Esophagus muscularis mucosa (tissue), 4 donors: ENCODE data around the gene MMP24OS. TPM values are rescaled to one million over a fixed set of nuclear protein-coding genes. Genes with fewer than 3 reads are reported as not detected.

Source experiments
- DNase-seq: peaks from one replicate; pipeline ENCODE4 v3.0.0-alpha.2; 2017; ENCODE audit errors: extremely low spot score
- H3K27ac ChIP-seq, 4 donors: fragments of 200-600 bp; sonication (generic); replicated peaks in 1 of 4; 1 replicate in 3 of 4; 2 replicates in 1 of 4; pipeline ENCODE4 v1.5.1; 2016 to 2019; ENCODE audit warnings: mild to moderate bottlenecking in 1 of 4
- H3K27me3 ChIP-seq, 4 donors: fragments of 200-600 bp; sonication (generic); one replicate each; pipeline versions ENCODE4 v1.5.1 to v1.6.0; 2016 to 2019
- H3K36me3 ChIP-seq, 4 donors: fragments of 200-600 bp; sonication (generic); one replicate each; pipeline ENCODE4 v1.5.1; 2016 to 2019
- H3K4me1 ChIP-seq, 4 donors: fragments of 200-600 bp; sonication (generic); one replicate each; pipeline ENCODE4 v1.5.1; 2016 to 2019
- H3K4me3 ChIP-seq, 4 donors: fragments of 200-600 bp; sonication (generic); 1 replicate in 2 of 4; 2 replicates in 2 of 4; pipeline ENCODE4 v1.5.1; 2016 to 2019; ENCODE audit warnings: mild to moderate bottlenecking in 4 of 4, moderate library complexity in 1 of 4
- H3K9me3 ChIP-seq, 4 donors: fragments of 200-600 bp; sonication (generic); 1 replicate in 3 of 4; 2 replicates in 1 of 4; pipeline ENCODE4 v1.5.1; 2016 to 2019
- EP300 ChIP-seq: sonication (generic); formaldehyde crosslinking; IDR thresholded peaks from one replicate; pipeline ENCODE4 v1.6.1; 2017; ENCODE audit warnings: antibody characterized with exemption
- POLR2A ChIP-seq: fragments of 450-650 bp; IDR thresholded peaks from one replicate; pipeline ENCODE4 v1.6.1; 2017; ENCODE audit warnings: antibody characterized with exemption, moderate library complexity, mild to moderate bottlenecking, low read depth
- POLR2AphosphoS5 ChIP-seq, 2 donors: sonication (generic); formaldehyde crosslinking; IDR thresholded peaks; one replicate each; pipeline ENCODE4 v1.6.1; 2017; ENCODE audit warnings: antibody characterized with exemption in 2 of 2
- WGBS: methylation state at CpG from one replicate; pipeline ENCODE4 v1.1.5; 2018; 5-methylcytosine and 5-hydroxymethylcytosine counted together
- intact Hi-C: fragments of 100-400 bp; cut with DNase I; formaldehyde crosslinking; loops from one replicate; pipeline ENCODE4 v1.15.1; 2023
- total RNA-seq, 4 donors: library from RNA; depleted of rRNA; stranded (reverse); fragments of >200 nt; gene quantifications; one replicate each; pipeline versions ENCODE4 v1.1.0 to v1.2.1, GENCODE V29; 2016
- TF ChIP-seq, protein P1 (sequence below), 3 experiments: fragments of 200-600 bp in 2 of 3; fragments of 450-650 bp in 1 of 3; sonication (generic) in 2 of 3; IDR thresholded peaks; one replicate each; pipeline ENCODE4 v1.5.1; 2017 to 2019; ENCODE audit warnings: antibody characterized with exemption in 3 of 3, mild to moderate bottlenecking in 2 of 3, moderate library complexity in 1 of 3

The MMP24OS gene
- total RNA-seq, 4 donors from 2014 or later = 27.7 to 37.8 (median 32.0) TPM

DNA sequence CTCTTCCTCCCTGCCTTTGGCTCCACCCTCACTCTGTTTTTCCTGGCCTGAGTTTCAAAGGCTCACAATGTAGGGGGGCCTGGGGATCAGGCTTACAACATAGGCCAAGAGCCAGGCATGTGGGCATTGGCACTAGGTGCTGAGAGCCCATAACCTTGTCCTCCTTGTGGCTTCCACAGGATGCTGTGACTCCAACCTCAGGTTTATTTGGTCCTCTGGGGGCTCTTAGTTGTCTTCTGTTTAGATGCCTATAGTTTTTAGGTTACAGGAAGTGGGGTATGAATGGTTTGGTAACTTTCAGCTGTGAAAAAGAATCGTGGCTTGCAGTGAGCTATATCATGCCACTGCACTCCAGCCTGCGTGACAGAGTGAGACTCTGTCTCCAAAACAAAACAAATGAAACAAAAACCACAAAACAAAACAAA is 25.9 kb downstream of the MMP24OS start:
- 73% methylated on average over 2 of the region's 2 CpGs for WGBS
- no peaks in the 10 kb centered on the region for H3K27me3 ChIP-seq
- DNase-seq = no peak
- no peak for TF ChIP-seq POLR2AphosphoS5 (IDR thresholded peaks at IDR 0.05)
- intact Hi-C loops = no loop called here
- H3K4me1 ChIP-seq = peaks cover 0 to 3% (median 0%) of the 10 kb centered on the region in 4 donors
- H3K4me3 ChIP-seq = no peak overlapping the region
- peaks cover 3 to 23% (median 7%) of the 10 kb centered on the region in 4 donors for H3K36me3 ChIP-seq
- H3K9me3 ChIP-seq = no peaks in the 10 kb centered on the region
- H3K27ac ChIP-seq = no peak overlapping the region

DNA sequence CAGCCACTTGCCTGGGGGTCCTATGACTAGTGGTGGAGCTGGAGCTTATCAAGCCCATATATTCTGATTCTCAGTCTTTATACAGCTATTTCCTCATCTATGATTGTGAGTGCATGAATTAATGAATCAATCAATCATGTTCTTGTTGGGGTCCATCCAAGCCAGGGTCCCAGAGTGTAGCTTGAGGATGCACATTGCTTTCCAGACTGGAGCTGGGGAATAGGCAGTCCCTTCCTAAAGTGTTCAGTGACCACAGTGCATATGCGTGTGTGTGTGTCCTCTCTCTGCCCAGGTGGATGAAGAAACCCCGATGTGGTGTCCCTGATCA is 26.3 kb downstream of the MMP24OS start:
- TF ChIP-seq, protein P1, sequence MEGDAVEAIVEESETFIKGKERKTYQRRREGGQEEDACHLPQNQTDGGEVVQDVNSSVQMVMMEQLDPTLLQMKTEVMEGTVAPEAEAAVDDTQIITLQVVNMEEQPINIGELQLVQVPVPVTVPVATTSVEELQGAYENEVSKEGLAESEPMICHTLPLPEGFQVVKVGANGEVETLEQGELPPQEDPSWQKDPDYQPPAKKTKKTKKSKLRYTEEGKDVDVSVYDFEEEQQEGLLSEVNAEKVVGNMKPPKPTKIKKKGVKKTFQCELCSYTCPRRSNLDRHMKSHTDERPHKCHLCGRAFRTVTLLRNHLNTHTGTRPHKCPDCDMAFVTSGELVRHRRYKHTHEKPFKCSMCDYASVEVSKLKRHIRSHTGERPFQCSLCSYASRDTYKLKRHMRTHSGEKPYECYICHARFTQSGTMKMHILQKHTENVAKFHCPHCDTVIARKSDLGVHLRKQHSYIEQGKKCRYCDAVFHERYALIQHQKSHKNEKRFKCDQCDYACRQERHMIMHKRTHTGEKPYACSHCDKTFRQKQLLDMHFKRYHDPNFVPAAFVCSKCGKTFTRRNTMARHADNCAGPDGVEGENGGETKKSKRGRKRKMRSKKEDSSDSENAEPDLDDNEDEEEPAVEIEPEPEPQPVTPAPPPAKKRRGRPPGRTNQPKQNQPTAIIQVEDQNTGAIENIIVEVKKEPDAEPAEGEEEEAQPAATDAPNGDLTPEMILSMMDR (IDR thresholded peaks at IDR 0.05) = no peak
- TF ChIP-seq EP300 = no peak
- no peak for TF ChIP-seq POLR2A
- no peak for TF ChIP-seq POLR2AphosphoS5 (IDR thresholded peaks at IDR 0.05)
- H3K4me3 ChIP-seq = no peak overlapping the region
- no peak overlapping the region for H3K27ac ChIP-seq
- no peaks in the 10 kb centered on the region for H3K9me3 ChIP-seq
- H3K27me3 ChIP-seq = no peaks in the 10 kb centered on the region
- WGBS = 100% methylated on average over 2 of the region's 2 CpGs
- H3K36me3 ChIP-seq = peaks cover 3 to 23% (median 7%) of the 10 kb centered on the region in 4 donors
- no peak for DNase-seq
- H3K4me1 ChIP-seq = no peaks in the 10 kb centered on the region
- intact Hi-C loops = no loop called here

DNA sequence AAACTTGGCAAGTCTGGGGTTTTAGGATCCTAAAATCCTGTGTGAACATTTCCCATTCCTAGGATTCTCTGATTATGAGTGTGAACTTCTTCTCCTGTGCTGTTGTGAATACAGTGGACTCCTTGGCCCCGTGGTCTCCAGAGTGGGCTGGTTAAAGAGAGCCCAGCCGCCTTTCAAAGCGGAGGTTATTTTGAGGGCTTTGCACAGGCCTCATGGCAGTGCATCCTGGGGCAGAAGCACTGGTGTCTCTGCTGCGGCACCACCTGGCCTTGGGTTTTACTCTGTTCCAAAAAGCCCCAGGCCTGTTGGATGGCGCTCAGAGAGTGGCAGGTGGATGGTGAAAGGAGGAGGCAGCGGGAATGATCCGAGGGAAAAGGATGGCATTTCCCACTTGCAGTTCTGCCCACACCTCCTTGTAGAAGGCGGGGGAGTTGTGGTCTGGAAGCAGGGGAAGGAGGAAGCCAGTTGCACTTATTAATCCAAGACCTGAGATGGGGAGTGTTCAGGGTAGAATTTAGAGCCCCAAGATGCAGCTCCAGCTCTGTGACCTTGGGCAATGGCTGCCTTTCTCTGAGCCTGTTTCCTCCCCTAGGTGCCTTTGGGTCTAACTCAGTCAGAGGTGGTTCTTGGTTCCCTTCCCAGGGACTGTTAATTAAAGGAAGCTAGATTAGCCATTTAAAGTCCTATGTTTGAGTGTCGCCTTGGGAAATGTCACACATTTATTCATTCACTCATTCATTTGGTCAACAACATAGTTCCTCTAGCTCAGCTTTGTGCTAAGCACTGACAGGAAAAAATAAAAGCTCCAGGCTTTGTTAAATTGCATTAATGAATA is 29.1 kb downstream of the MMP24OS start:
- intact Hi-C loops = no loop called here
- Histone ChIP-seq H3K36me3 (peaks cover 0 to 5% (median 0%) of the 10 kb centered on the region in 4 donors), H3K27ac (no peak overlapping the region), H3K27me3 (no peaks in the 10 kb centered on the region), H3K4me1 (no peaks in the 10 kb centered on the region), H3K4me3 (no peak overlapping the region), H3K9me3 (no peaks in the 10 kb centered on the region)
- no peak for DNase-seq
- 88% methylated on average over 7 of the region's 9 CpGs for WGBS
- no peak for TF ChIP-seq POLR2A

DNA sequence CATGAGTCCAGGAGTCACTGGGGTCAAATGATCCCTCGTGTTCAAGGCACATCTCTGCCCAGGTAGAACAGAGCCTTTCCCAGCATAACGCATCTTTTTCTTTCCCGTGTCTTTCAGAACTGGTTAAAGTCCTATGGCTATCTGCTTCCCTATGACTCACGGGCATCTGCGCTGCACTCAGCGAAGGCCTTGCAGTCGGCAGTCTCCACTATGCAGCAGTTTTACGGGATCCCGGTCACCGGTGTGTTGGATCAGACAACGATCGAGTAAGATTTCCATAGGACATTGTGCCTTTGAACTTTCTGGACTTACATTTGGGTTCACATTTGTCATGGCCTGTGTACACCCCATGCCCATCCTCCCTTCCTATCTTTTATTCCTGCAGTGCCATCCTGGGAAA is 31.2 kb downstream of the MMP24OS start:
- intact Hi-C loops = no loop called here
- DNase-seq = no peak
- no peak for TF ChIP-seq POLR2A
- no peak for TF ChIP-seq EP300
- TF ChIP-seq POLR2AphosphoS5 (IDR thresholded peaks at IDR 0.05) = no peak
- TF ChIP-seq, protein P1 (IDR thresholded peaks at IDR 0.05) = no peak
- Histone ChIP-seq H3K27me3 (no peaks in the 10 kb centered on the region), H3K27ac (no peak overlapping the region), H3K9me3 (no peaks in the 10 kb centered on the region), H3K36me3 (peaks cover 0 to 5% (median 0%) of the 10 kb centered on the region in 4 donors), H3K4me3 (no peak overlapping the region), H3K4me1 (no peaks in the 10 kb centered on the region)
- WGBS = 94% methylated on average over 12 of the region's 12 CpGs

DNA sequence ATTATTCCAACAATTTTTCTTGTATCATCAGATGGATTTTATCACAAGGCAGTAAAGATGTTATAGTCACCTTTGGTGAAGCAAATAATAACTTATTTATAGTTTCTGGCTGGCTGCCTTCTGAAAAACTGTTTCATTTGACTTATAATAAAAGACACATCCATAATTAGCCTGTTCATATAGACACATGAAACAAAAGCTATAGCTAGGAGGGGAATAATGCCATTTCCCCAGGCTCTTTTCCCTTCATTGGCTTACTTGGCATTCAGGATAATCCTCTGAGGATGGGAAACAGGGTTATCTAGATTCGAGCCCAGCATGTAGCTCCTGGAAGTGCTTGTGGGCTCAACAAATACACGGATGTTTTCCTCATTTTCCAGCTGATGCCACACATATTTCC is 33.9 kb downstream of the MMP24OS start:
- Histone ChIP-seq H3K27ac (no peak overlapping the region), H3K9me3 (no peaks in the 10 kb centered on the region), H3K36me3 (peaks cover 0 to 5% (median 0%) of the 10 kb centered on the region in 4 donors), H3K27me3 (no peaks in the 10 kb centered on the region), H3K4me3 (no peak overlapping the region), H3K4me1 (no peaks in the 10 kb centered on the region)
- no peak for DNase-seq
- 76% methylated on average over 2 of the region's 2 CpGs for WGBS
- intact Hi-C loops = no loop called here
- TF ChIP-seq POLR2A (no peak), POLR2AphosphoS5 (IDR thresholded peaks at IDR 0.05) (no peak), EP300 (no peak)
- TF ChIP-seq, protein P1 (IDR thresholded peaks at IDR 0.05) = no peak
